Heart right ventricle (tissue), 16 donors: ENCODE measurements around the gene MRGPRD. TPM values are rescaled to one million over a fixed set of nuclear protein-coding genes. Genes with fewer than 3 reads are reported as not detected.

ENCODE experiments used
- ATAC-seq, 8 donors: fragments of 200-7000 bp; cut with Tn5 transposase; one replicate each; pipeline ENCODE4 v1.9.1; 2020; ENCODE audit warnings: mild to moderate bottlenecking in 8 of 8, moderate library complexity in 8 of 8, moderate number of reproducible peaks in 1 of 8
- DNase-seq, 2 donors: peaks; one replicate each; pipeline ENCODE4 v3.0.0-alpha.2; 2020
- H3K27ac ChIP-seq, 10 donors: fragments of 200-600 bp; sonication (generic) in 2 of 10; one replicate each; pipeline versions ENCODE4 v1.5.0 to v1.8.0; 2020 to 2022; ENCODE audit warnings: mild to moderate bottlenecking in 3 of 10
- H3K27me3 ChIP-seq, 7 donors: fragments of 200-600 bp; one replicate each; pipeline ENCODE4 v1.8.0; 2021 to 2022; ENCODE audit warnings: mild to moderate bottlenecking in 2 of 7
- H3K36me3 ChIP-seq, 9 donors: fragments of 200-600 bp; sonication (generic) in 1 of 9; one replicate each; pipeline versions ENCODE4 v1.5.0 to v1.8.0; 2020 to 2022; ENCODE audit warnings: mild to moderate bottlenecking in 2 of 9
- H3K4me1 ChIP-seq, 9 donors: fragments of 200-600 bp; sonication (generic) in 1 of 9; one replicate each; pipeline versions ENCODE4 v1.5.0 to v1.8.0; 2020 to 2022; ENCODE audit warnings: mild to moderate bottlenecking in 4 of 9
- H3K4me3 ChIP-seq, 10 donors: fragments of 200-600 bp; sonication (generic) in 2 of 10; one replicate each; pipeline versions ENCODE4 v1.5.0 to v1.8.0; 2020 to 2022; ENCODE audit warnings: mild to moderate bottlenecking in 7 of 10, moderate library complexity in 2 of 10
- H3K9me3 ChIP-seq, 11 donors: fragments of 200-600 bp in 10 of 11; sonication (generic) in 2 of 11; one replicate each; pipeline versions ENCODE4 v1.5.0 to v1.8.0; 2013 to 2022; ENCODE audit warnings: mild to moderate bottlenecking in 2 of 11, control low read depth in 1 of 11, moderate library complexity in 1 of 11
- CTCF ChIP-seq, 9 donors: fragments of 200-600 bp; sonication (generic) in 2 of 9; IDR thresholded peaks; one replicate each; pipeline versions ENCODE4 v1.5.0 to v1.8.0; 2021 to 2022; ENCODE audit warnings: antibody characterized with exemption in 9 of 9, mild to moderate bottlenecking in 5 of 9, moderate library complexity in 1 of 9
- WGBS, 2 donors: extraction: QIAGEN DNeasy Blood & Tissue Kit; methylation state at CpG; one replicate each; pipeline ENCODE4 v1.1.7; 2013; ENCODE audit warnings: inconsistent platforms in 1 of 2; 5-methylcytosine and 5-hydroxymethylcytosine counted together
- intact Hi-C, 10 donors: fragments of 100-400 bp; cut with DNase I; formaldehyde crosslinking; loops; one replicate each; pipeline versions ENCODE4 v1.11.1 to v1.14.2; 2022
- polyA plus RNA-seq, 2 donors: library from polyadenylated mRNA; stranded (reverse); fragments of 200-250 nt; gene quantifications; one replicate each; pipeline ENCODE4 v1.2.3, GENCODE V29; 2013
- total RNA-seq, 10 donors: library from RNA; stranded (reverse); fragmentation: NEBNext Ultra II Directional in 3 of 10; extraction: Animal tissue kit (Norgen Biotek cat#: 25700) in 3 of 10; gene quantifications; one replicate each; pipeline versions ENCODE4 v1.2.1 to v1.2.4, GENCODE V29; 2021 to 2023
- donor health status: Arrhythmogenic right ventricular cardiomyopathy.
- donor health status: ischemic (EF 13 %, LVEDD 7.1; RV severe dilation, severe dysfunction).
- donor health status: healthy with polysubstance abuse.
- donor health status: DM: no; HTN: yes; CAD: no.
- donor health status: DM: no; HTN: no; CAD: no.
- donor health status: ischemic (EF 25% LVEDD 6.9; RV normal size, moderate dysfunction).
- donor health status: ischemic (EF 25% LVEDD 5.7; RV mildly dilated, moderate dysfunction).
- donor health status: healthy.
- donor health status: DM: yes; HTN: yes; CAD: no.
- donor health status: Ischemic cardiomyopathy.
- donor health status: ischemic (EF 35%, LVEDD 5.7; RV mildly dilated, moderate dysfunction).
- donor health status: nonischemic (EF 11% LVEDD 7.7; RV severe dilation, severe dysfunction).
- donor health status: DM: yes; HTN: yes; CAD: no.
- donor health status: PGD.
- donor health status: ischemic (EF 29% LVEDD 5.4; RV normal size, mild dysfunction).
- donor health status: nonischemic (EF 23%, LVEDD 6.1; RV moderate dilation, normal function).

MRGPRD gene
- total and polyA plus RNA-seq, 12 donors = not detected

- H3K27me3 ChIP-seq = no peaks in the 10 kb centered on the region
- H3K36me3 ChIP-seq = no peaks in the 10 kb centered on the region
- TF ChIP-seq CTCF (IDR thresholded peaks at IDR 0.05) = no peak
- H3K4me1 ChIP-seq = peaks cover 0 to 30% (median 16%) of the 10 kb centered on the region in 9 donors
- WGBS, 2 donors = 80 to 82% methylated on average over 9 of the region's 9 CpGs
- ATAC-seq (no peak), DNase-seq (no peak)
- intact Hi-C loops = no loop called here
- no peak overlapping the region for H3K4me3 ChIP-seq
- no peak overlapping the region for H3K27ac ChIP-seq
- no peaks in the 10 kb centered on the region for H3K9me3 ChIP-seq
Observed at GRCh38 chr11:68950762-68951161, 30.0 kb downstream of the MRGPRD start.

DNA sequence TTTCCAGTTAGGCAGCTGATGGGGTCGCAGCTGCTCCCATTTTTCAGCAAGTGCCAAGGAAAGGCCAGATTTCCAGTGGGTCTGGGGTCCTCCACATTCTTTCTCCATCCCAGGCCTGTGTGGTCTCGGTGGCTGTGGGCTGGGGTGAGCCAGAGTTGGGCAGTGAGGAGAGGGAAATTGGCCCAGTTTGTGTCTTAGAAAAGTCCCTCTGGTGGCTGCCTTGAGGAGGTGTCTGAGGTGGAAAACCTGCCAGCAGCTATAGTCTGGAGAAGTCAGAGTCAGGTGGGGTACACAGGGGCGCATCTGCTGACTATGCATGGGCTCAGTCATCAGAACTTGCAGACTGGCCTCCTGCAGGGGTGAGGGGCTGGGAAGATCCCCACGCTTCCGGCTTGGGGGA is 30.5 kb downstream of the MRGPRD start:
- 79 to 83% methylated on average over 5 of the region's 5 CpGs for WGBS, 2 donors
- no peak for TF ChIP-seq CTCF (IDR thresholded peaks at IDR 0.05)
- H3K9me3 ChIP-seq = no peaks in the 10 kb centered on the region
- no peak overlapping the region for H3K4me3 ChIP-seq
- no peaks in the 10 kb centered on the region for H3K27me3 ChIP-seq
- no peak for DNase-seq
- no peak overlapping the region for H3K27ac ChIP-seq
- H3K4me1 ChIP-seq = peaks cover 0 to 25% (median 11%) of the 10 kb centered on the region in 9 donors
- intact Hi-C loops = no loop called here
- ATAC-seq = no peak
- H3K36me3 ChIP-seq = no peaks in the 10 kb centered on the region

GRCh38 chr11:68948935-68949334 is 31.9 kb downstream of the MRGPRD start:
- DNase-seq (no peak), ATAC-seq (no peak)
- TF ChIP-seq CTCF (IDR thresholded peaks at IDR 0.05) = no peak
- Histone ChIP-seq H3K4me3 (no peak overlapping the region), H3K4me1 (peaks cover 0 to 20% (median 6%) of the 10 kb centered on the region in 9 donors), H3K9me3 (no peaks in the 10 kb centered on the region), H3K27ac (no peak overlapping the region), H3K36me3 (no peaks in the 10 kb centered on the region), H3K27me3 (no peaks in the 10 kb centered on the region)
- 92 to 96% methylated on average over 17 of the region's 17 CpGs for WGBS, 2 donors
- intact Hi-C loops = no loop called here

- peaks cover 0 to 20% (median 6%) of the 10 kb centered on the region in 9 donors for H3K4me1 ChIP-seq
- H3K4me3 ChIP-seq = no peak overlapping the region
- no peaks in the 10 kb centered on the region for H3K36me3 ChIP-seq
- ATAC-seq = no peak
- no peaks in the 10 kb centered on the region for H3K27me3 ChIP-seq
- H3K27ac ChIP-seq = no peak overlapping the region
- no peaks in the 10 kb centered on the region for H3K9me3 ChIP-seq
- 62 to 69% methylated on average over 2 of the region's 2 CpGs for WGBS, 2 donors
- no peak for TF ChIP-seq CTCF (IDR thresholded peaks at IDR 0.05)
- DNase-seq = no peak
- intact Hi-C loops = no loop called here
Observed at GRCh38 chr11:68948496-68948895, 32.3 kb downstream of the MRGPRD start.
